Subcutaneous abdominal adipose tissue (tissue), 5 donors: ENCODE data around the gene TMEM9.

Experiments
- H3K27ac ChIP-seq: one replicate; pipeline ENCODE4 v1.7.0; 2013; ENCODE audit warnings: low read depth, mild to moderate bottlenecking, inconsistent platforms, low read length, moderate library complexity
- H3K27me3 ChIP-seq, 5 donors: one replicate each; pipeline ENCODE4 v1.7.0; 2013; ENCODE audit warnings: low read length in 5 of 5, inconsistent platforms in 1 of 5; ENCODE audit not compliant: control insufficient read depth in 5 of 5, insufficient read depth in 4 of 5
- H3K36me3 ChIP-seq, 5 donors: one replicate each; pipeline ENCODE4 v1.7.0; 2013; ENCODE audit warnings: low read length in 5 of 5; ENCODE audit not compliant: control insufficient read depth in 5 of 5, insufficient read depth in 5 of 5
- H3K4me1 ChIP-seq, 5 donors: one replicate each; pipeline ENCODE4 v1.7.0; 2013; ENCODE audit warnings: low read length in 5 of 5, mild to moderate bottlenecking in 3 of 5, moderate library complexity in 1 of 5; ENCODE audit not compliant: control insufficient read depth in 5 of 5, insufficient read depth in 5 of 5
- H3K4me3 ChIP-seq, 5 donors: one replicate each; pipeline ENCODE4 v1.7.0; 2013; ENCODE audit warnings: low read length in 5 of 5, low read depth in 1 of 5
- H3K9ac ChIP-seq, 5 donors: one replicate each; pipeline ENCODE4 v1.7.0; 2013; ENCODE audit warnings: low read length in 5 of 5, mild to moderate bottlenecking in 4 of 5, moderate library complexity in 3 of 5
- H3K9me3 ChIP-seq, 5 donors: one replicate each; pipeline ENCODE4 v1.7.0; 2013; ENCODE audit warnings: low read length in 5 of 5; ENCODE audit not compliant: control insufficient read depth in 5 of 5
- donor health status: healthy.
- donor health status: healthy.
- donor health status: healthy.
- donor health status: healthy.
- donor health status: healthy.

Gene TMEM9

DNA sequence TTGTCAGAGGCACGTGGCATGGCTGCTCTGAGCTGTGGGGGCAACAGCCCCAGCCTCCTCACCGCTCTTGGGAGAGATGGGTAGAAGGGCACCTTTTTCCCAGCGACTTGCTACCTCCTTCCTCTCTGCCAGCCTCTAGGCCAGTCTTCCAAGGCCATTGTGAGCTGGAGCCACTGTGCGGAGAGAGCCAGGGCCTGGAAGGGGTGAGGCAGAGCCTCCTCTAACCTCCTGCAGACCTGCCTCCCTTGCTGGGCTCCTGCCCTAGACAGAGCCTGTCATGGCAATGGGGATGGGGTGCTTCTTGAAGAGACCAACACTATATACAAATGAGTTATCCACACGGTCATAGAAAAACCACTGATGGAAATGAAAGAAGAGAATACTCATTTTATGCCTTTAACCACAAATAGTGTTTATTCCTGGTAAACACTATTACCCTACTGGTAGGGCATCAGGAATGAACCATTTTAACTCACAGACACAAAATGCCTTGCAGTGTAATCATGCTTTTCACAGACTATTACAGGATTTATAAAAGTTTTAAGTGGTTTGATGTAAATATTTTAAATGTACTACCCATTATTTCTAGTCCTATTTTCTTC lies 31.4 kb upstream of the TMEM9 start:
- no peaks in the 10 kb centered on the region for H3K9me3 ChIP-seq
- no peaks in the 10 kb centered on the region for H3K4me1 ChIP-seq
- no peak overlapping the region for H3K27ac ChIP-seq
- no peak overlapping the region for H3K4me3 ChIP-seq
- no peak overlapping the region for H3K9ac ChIP-seq
- H3K27me3 ChIP-seq = peaks cover under 1 to 15% (median 3%) of the 10 kb centered on the region in 5 donors
- H3K36me3 ChIP-seq = no peaks in the 10 kb centered on the region

DNA sequence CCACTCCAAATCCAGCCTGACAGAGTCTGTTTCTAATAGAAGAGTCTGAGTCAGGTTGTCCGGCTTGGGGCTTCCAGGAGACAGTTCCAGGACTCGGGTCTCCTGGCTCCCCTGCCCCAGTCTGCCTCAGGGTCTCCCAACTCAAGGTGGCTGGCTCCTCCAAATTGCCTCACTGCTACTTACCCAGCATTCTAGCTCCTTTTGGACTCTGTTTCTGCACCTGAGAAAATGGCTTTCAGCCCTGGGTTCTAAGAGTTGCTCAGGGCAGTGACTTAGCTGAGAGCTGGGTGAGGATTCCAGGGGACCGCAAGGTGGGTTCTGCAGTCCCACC lies 30.8 kb upstream of the TMEM9 start:
- no peaks in the 10 kb centered on the region for H3K4me1 ChIP-seq
- H3K27ac ChIP-seq = no peak overlapping the region

GRCh38 chr1:201184307-201185122 lies 30.2 kb upstream of the TMEM9 start:
- Histone ChIP-seq H3K4me3 (no peak overlapping the region), H3K9me3 (no peaks in the 10 kb centered on the region), H3K36me3 (no peaks in the 10 kb centered on the region), H3K27ac (no peak overlapping the region), H3K9ac (no peak overlapping the region), H3K27me3 (peaks cover 0 to 4% (median 3%) of the 10 kb centered on the region in 5 donors), H3K4me1 (no peaks in the 10 kb centered on the region)

More for the DNA sequence above, 30.8 kb upstream of the TMEM9 start:
- Histone ChIP-seq H3K36me3 (no peaks in the 10 kb centered on the region), H3K9ac (no peak overlapping the region), H3K4me3 (no peak overlapping the region), H3K9me3 (no peaks in the 10 kb centered on the region), H3K27me3 (peaks cover 0 to 10% (median 3%) of the 10 kb centered on the region in 5 donors)

DNA sequence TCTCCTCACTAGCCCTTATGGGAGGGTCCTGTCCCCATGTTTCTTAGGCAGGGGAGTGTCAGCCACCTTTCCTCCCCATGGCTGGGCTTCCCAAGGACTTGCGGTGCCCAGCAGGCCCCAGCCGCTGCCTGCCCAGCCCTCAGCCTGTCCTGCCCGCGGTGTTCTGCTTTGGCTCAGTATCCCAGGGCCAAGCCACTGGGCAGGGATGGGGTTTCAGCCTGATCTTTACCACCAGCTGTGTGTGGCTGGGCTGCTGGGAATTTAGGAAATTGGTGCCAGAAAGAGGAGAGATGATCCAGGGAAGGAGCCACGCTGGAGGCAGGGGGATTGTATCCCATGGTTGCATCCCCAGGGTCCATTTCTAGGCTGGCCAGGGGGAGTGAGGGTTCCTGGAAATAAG lies 29.5 kb upstream of the TMEM9 start:
- Histone ChIP-seq H3K9ac (no peak overlapping the region), H3K36me3 (no peaks in the 10 kb centered on the region), H3K9me3 (no peaks in the 10 kb centered on the region), H3K27me3 (peaks cover 0 to 4% (median 3%) of the 10 kb centered on the region in 5 donors), H3K4me3 (no peak overlapping the region), H3K4me1 (no peaks in the 10 kb centered on the region), H3K27ac (no peak overlapping the region)

GRCh38 chr1:201183209-201183608 lies 28.9 kb upstream of the TMEM9 start:
- Histone ChIP-seq H3K27me3 (peaks cover 0 to 4% (median 3%) of the 10 kb centered on the region in 5 donors), H3K27ac (no peak overlapping the region), H3K9ac (no peak overlapping the region), H3K36me3 (no peaks in the 10 kb centered on the region), H3K4me1 (no peaks in the 10 kb centered on the region), H3K9me3 (no peaks in the 10 kb centered on the region), H3K4me3 (no peak overlapping the region)

- Histone ChIP-seq H3K27me3 (peaks cover 0 to 4% (median 3%) of the 10 kb centered on the region in 5 donors), H3K27ac (no peak overlapping the region), H3K4me1 (no peaks in the 10 kb centered on the region), H3K9ac (no peak overlapping the region), H3K4me3 (no peak overlapping the region), H3K36me3 (no peaks in the 10 kb centered on the region), H3K9me3 (no peaks in the 10 kb centered on the region)
Observed at GRCh38 chr1:201181726-201182125, 27.5 kb upstream of the TMEM9 start.

DNA sequence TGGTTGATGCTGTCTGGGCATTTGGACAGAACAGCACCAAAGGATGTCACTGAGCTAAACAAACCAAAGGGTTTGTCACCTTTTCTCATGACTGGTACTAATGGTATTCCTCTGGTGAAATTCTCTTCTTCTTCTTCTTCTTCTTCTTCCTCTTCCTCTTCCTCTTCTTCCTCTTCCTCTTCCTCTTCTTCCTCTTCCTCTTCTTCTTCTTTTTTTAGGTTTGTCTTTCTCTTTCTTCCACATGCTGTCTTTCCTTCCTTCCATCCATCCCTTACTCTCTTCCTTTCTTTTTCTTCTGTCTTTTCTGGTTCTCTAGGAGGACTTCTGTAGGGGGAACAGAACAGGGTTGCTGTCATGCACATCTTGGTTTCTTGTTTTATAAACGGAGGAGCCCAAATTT lies 27.0 kb upstream of the TMEM9 start:
- H3K4me3 ChIP-seq = no peak overlapping the region
- H3K9ac ChIP-seq = no peak overlapping the region
- H3K9me3 ChIP-seq = no peaks in the 10 kb centered on the region
- peaks cover 0 to 4% (median 3%) of the 10 kb centered on the region in 5 donors for H3K27me3 ChIP-seq
- H3K4me1 ChIP-seq = no peaks in the 10 kb centered on the region
- no peaks in the 10 kb centered on the region for H3K36me3 ChIP-seq
- no peak overlapping the region for H3K27ac ChIP-seq

GRCh38 chr1:201180901-201181300 lies 26.6 kb upstream of the TMEM9 start:
- Histone ChIP-seq H3K9me3 (no peaks in the 10 kb centered on the region), H3K36me3 (no peaks in the 10 kb centered on the region), H3K27me3 (peaks cover 0 to 4% (median 3%) of the 10 kb centered on the region in 5 donors), H3K4me1 (no peaks in the 10 kb centered on the region), H3K27ac (no peak overlapping the region), H3K4me3 (no peak overlapping the region), H3K9ac (no peak overlapping the region)

GRCh38 chr1:201180141-201180540 lies 25.9 kb upstream of the TMEM9 start:
- no peak overlapping the region for H3K4me3 ChIP-seq
- no peaks in the 10 kb centered on the region for H3K9me3 ChIP-seq
- H3K27ac ChIP-seq = no peak overlapping the region
- no peak overlapping the region for H3K9ac ChIP-seq
- H3K27me3 ChIP-seq = peaks cover 0 to 4% (median 2%) of the 10 kb centered on the region in 5 donors
- H3K36me3 ChIP-seq = no peaks in the 10 kb centered on the region
- no peaks in the 10 kb centered on the region for H3K4me1 ChIP-seq

- peaks cover 0 to 3% (median under 1%) of the 10 kb centered on the region in 5 donors for H3K27me3 ChIP-seq
- no peaks in the 10 kb centered on the region for H3K4me1 ChIP-seq
- no peak overlapping the region for H3K4me3 ChIP-seq
- no peak overlapping the region for H3K27ac ChIP-seq
- H3K36me3 ChIP-seq = no peaks in the 10 kb centered on the region
- H3K9ac ChIP-seq = no peak overlapping the region
- H3K9me3 ChIP-seq = no peaks in the 10 kb centered on the region
Observed at GRCh38 chr1:201178718-201179117, 24.4 kb upstream of the TMEM9 start.
